ENCODE data around the gene SPG11. TPM values are rescaled to one million over a fixed set of nuclear protein-coding genes. Genes with fewer than 3 reads are reported as not detected.

SPG11 gene
- total and polyA plus RNA-seq, 9 of the 15 experiments (the other 6 are each of a cell fraction or from before 2014, with no cell fraction given): 23.3 to 71.2 (median 45.6) TPM

DNA sequence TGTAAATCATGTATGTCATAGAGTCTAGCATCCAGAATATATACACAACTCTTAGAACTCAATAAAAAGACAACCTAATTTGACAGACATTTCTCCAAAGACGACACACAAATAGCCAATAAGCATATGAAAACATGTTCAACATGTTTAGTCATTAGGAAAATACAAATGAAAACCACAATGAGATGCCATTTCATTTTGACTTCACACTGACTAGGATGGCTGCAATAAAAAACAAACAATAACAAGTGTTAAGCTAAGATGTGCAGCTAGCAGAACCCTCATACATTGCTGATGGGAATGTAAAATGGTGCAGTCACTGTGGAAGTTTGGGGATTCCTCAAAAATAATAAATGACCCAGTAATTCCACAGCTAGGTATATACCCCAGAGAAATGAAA lies 16.4 kb downstream of the SPG11 start:
- H3K9ac ChIP-seq (ENCODE audit: insufficient read depth in 1 of 2, low read depth in 2 of 2, low read length in 2 of 2): no peak overlapping the region
- H3K36me3 ChIP-seq (ENCODE audit: control insufficient read depth, insufficient read depth, low read length): peaks cover 62% of the 10 kb centered on the region
- H3K27me3 ChIP-seq (ENCODE audit: control insufficient read depth in 2 of 2, insufficient read depth in 2 of 2, low read length in 2 of 2): no peaks in the 10 kb centered on the region
- H3K79me2 ChIP-seq (ENCODE audit: control insufficient read depth, insufficient read depth, low read length): peaks cover 31% of the 10 kb centered on the region
- ATAC-seq (no peak), FAIRE-seq (no peak), DNase-seq (ENCODE audit: extremely low read depth in 1 of 4, low spot score in 3 of 4) (no peak)
- WGBS (ENCODE audit: insufficient coverage, low coverage, missing lambda C conversion rate): 100% methylated on average over 1 of the region's 1 CpG
- ChIA-PET CTCF (ENCODE audit: low intra/inter-chr PET ratio) (no interaction called here), POLR2A (interaction anchor here (0.7 to 0.9 kb wide), 2 partner anchors 14 to 16 kb away, joined by 3 to 7 read pairs; partner anchors contain the start of gene SPG11)
- H3K9me3 ChIP-seq (replicated peaks; ENCODE audit: control insufficient read depth, insufficient read depth, low read depth, low read length): no peaks in the 10 kb centered on the region
- H2AFZ ChIP-seq (ENCODE audit: low read depth, low read length): no peak overlapping the region
- H3K4me1 ChIP-seq (replicated peaks in 1 of 2; ENCODE audit: control insufficient read depth in 2 of 2, insufficient read depth in 2 of 2, low read length in 2 of 2): no peaks in the 10 kb centered on the region; a peak in 2 of 5 replicates
- TF ChIP-seq ZC3H8 (IDR thresholded peaks at IDR 0.05): no peak
- no peak for TF ChIP-seq RFX7 (CRISPR knock-in tag; IDR thresholded peaks at IDR 0.05)
- no peak for TF ChIP-seq LEF1 (IDR thresholded peaks at IDR 0.05)
- TF ChIP-seq MAFK (IDR thresholded peaks at IDR 0.05; ENCODE audit: low read length): no peak
- no peak for TF ChIP-seq PHF20 (IDR thresholded peaks at IDR 0.05; ENCODE audit: partially characterized antibody)
- TF ChIP-seq, protein P1, sequence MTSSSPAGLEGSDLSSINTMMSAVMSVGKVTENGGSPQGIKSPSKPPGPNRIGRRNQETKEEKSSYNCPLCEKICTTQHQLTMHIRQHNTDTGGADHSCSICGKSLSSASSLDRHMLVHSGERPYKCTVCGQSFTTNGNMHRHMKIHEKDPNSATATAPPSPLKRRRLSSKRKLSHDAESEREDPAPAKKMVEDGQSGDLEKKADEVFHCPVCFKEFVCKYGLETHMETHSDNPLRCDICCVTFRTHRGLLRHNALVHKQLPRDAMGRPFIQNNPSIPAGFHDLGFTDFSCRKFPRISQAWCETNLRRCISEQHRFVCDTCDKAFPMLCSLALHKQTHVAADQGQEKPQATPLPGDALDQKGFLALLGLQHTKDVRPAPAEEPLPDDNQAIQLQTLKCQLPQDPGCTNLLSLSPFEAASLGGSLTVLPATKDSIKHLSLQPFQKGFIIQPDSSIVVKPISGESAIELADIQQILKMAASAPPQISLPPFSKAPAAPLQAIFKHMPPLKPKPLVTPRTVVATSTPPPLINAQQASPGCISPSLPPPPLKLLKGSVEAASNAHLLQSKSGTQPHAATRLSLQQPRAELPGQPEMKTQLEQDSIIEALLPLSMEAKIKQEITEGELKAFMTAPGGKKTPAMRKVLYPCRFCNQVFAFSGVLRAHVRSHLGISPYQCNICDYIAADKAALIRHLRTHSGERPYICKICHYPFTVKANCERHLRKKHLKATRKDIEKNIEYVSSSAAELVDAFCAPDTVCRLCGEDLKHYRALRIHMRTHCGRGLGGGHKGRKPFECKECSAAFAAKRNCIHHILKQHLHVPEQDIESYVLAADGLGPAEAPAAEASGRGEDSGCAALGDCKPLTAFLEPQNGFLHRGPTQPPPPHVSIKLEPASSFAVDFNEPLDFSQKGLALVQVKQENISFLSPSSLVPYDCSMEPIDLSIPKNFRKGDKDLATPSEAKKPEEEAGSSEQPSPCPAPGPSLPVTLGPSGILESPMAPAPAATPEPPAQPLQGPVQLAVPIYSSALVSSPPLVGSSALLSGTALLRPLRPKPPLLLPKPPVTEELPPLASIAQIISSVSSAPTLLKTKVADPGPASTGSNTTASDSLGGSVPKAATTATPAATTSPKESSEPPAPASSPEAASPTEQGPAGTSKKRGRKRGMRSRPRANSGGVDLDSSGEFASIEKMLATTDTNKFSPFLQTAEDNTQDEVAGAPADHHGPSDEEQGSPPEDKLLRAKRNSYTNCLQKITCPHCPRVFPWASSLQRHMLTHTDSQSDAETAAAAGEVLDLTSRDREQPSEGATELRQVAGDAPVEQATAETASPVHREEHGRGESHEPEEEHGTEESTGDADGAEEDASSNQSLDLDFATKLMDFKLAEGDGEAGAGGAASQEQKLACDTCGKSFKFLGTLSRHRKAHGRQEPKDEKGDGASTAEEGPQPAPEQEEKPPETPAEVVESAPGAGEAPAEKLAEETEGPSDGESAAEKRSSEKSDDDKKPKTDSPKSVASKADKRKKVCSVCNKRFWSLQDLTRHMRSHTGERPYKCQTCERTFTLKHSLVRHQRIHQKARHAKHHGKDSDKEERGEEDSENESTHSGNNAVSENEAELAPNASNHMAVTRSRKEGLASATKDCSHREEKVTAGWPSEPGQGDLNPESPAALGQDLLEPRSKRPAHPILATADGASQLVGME (CRISPR knock-in tag; IDR thresholded peaks at IDR 0.05): no peak
- no peak for TF ChIP-seq CREM (IDR thresholded peaks at IDR 0.05; ENCODE audit: low read depth)
- no peak for TF ChIP-seq SMC3 (conservative IDR thresholded peaks at IDR 0.05; ENCODE audit: insufficient read depth, low read depth, low read length)
- H3K4me2 ChIP-seq (ENCODE audit: insufficient read depth, low read length): no peak overlapping the region
- intact Hi-C loops (cut with micrococcal nuclease) (no loop called here), in situ Hi-C loops (cut with MboI) (no loop called here)
- H3K27ac ChIP-seq (ENCODE audit: extremely low read depth, low read depth, low read length): no peak overlapping the region
- H4K20me1 ChIP-seq (replicated peaks; ENCODE audit: control insufficient read depth, insufficient read depth, low read length): no peaks in the 10 kb centered on the region
- no peak overlapping the region for H3K4me3 ChIP-seq
- BruUV-seq (replicated peaks): no TSS peak
- no peaks in the 10 kb centered on the region for H3K9me1 ChIP-seq (ENCODE audit: control insufficient read depth, insufficient read depth, low read length)

All from K562 (cell line).